AG08395 (cell line): ENCODE results near the gene ARPC4.

Source experiments
- DNase-seq: peaks from one replicate; pipeline ENCODE4 v3.0.0; 2012; ENCODE audit warnings: mixed read lengths, low spot score

The ARPC4 gene

DNA sequence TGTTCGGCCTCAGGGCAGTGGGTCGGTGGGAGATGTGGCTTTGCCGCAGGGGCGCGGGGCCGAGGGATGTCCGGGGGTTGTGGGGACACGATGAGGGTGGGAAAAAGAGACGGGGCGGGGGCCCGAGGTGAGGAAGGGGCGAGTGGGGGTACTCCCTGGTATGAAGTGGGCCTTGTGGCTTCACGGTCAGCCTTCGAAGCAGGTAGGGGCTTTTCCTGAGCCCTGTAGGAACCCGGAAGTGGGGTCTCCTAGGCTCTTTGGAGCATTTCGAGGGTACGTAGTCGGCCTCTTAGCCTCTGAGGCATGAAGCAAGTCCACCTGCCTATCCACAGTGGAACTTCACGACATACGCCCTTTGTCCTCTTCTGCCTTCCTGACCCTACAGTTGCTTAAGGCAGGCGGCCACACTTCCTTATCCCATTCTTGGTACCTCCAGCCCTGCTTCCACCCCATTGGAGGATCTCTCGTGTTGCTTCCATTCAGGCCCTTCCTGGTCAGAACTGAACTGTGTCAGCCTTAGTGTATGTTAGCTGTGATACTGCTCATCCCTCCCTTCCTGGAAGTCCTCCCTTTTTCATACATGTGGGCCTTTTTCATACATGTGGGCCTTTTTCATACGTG lies 389 bp downstream of the ARPC4 start:
- DNase-seq, result peak; percentile 48

DNA sequence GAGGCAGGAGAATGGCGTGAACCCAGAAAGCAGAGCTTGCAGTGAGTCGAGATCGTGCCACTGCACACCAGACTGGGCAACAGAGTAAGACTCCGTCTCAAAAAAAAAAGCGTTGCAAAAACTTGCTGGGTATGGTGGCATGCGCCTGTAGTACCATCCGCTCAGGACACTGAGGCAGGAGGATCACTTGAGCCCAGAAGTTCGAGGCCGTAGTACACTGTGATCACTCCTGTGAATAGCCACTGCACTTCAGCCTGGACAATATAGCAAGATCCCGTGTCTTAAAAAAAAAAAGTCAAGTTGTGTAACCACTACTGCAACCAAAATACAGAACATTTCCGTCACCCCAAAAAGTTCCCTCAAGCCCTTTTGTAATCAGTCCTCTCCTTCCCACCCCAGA lies 1.5 kb downstream of the ARPC4 start:
- no peak for DNase-seq

DNA sequence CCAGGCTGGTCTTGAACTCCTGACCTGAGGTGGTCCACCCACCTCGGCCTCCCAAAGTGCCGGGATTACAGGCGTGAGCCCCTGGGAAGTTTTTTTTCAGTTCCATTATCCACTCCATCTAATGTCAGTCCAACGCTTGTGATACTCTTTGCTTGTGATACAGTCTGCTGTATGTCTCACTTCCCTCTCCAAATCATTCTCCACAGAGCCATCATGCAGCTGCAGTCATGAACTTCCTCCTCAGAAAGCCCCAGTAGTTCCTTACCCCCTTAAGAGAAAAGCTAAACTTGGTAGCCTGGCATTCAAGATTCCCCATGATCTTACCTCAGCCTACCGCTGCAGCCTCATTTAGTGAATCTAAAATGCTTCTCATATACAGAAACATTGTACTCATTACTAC lies 2.3 kb downstream of the ARPC4 start:
- DNase-seq, result no peak

DNA sequence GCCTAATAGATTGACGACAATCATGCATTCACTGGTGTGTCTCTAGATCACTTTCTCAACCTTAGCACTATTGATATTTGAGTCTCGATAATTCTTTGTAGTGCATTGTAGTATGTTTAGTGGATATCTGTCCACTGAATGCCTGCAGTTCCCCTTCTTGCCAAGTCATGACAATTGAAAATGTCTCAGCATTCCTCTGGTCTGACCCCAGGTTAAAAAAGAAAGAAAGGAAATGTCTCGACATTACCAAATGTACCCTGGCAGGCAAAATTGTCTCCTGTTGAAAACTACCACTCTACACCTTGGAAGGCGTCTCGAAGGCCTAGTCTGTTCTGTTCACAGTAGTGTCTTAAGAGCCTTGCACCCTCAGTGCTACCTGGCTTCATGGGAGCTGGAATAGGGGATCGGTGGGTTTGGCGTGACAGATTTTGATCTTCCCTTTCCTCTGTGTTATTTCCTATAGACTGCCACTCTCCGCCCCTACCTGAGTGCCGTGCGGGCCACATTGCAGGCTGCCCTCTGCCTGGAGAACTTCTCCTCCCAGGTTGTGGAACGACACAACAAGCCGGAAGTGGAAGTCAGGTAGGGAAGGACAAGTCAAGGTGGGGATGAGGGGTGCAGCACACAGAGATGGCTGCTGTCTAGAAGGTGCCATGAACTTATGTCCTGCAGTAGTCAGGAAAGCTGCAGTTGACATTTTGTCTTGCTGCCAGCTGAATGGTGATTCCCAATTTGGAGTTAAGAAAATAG lies 4.5 kb downstream of the ARPC4 start:
- no peak for DNase-seq

DNA sequence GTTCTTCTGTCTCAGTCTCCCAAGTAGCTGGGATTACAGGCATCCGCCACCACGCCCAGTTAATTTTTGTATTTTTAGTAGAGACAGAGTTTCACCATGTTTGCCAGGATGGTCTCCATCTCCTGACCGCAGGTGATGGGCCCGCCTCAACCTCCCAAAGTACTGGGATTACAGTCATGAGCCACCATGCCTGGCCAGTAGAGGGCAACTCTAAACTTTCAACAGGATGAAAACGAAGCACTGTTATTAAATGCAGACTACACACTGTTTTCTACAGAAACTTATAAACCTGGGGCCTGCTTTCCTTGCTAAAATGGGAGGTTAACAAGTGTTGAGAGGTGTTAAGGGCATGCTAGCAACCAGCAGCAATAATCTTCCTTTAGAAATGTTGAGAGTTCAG lies 7.6 kb downstream of the ARPC4 start:
- DNase-seq, result no peak

DNA sequence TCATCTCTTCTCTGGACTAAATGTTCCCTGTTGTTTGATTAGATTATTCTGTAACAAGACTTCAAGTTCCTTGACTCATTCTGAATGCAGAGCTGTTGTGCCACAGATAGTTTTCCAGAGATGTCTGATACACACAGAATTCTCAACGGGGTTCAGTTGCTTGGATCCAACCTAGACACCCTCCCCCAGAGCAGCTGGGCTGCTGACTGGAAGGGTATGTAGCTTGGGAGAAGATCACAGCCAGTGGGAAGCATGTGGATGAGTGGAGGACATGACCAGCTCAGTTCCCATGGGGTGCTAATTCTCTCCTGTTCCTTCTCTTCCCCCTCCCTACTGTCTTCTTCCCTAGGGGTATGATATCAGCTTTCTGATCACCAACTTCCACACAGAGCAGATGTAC lies 10.6 kb downstream of the ARPC4 start:
- no peak for DNase-seq

DNA sequence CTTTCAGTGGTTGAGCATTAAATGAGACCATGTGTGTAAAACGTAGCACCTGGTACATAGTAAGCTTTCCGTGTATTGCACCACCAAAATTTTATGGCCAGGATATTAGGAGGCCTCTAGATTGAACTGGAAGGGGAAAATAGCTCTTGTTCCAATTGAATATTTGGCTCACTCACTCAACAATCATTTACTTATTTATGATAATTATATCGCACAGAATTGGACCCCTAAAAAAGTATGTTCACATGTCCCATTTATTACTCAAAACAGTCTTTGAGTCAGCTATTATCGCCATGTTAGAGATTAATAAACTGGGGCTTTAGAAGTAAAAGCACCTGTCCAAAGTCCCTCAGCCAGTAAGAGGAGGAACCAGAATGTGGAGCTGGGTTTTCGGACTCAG lies 12.1 kb downstream of the ARPC4 start:
- DNase-seq, result no peak

DNA sequence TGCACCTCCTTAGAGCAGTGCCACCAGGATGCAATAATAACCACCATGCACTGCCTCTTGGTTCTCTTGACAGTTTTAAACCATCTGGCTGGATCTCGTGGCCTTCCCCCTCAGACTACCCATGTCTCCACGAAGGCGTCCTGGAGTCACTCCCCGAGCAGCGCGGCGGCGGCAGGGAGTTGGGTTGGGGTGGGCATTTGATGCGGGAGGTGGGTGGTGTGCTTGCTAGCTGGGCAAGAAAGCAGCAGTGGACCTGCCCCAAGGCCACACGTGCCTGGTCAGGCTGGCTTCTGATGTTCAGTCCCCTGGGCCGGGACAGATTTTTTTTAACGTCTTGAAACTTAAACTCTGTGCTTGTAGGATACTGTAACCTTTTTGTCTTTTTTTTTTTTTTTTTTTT lies 13.3 kb downstream of the ARPC4 start:
- DNase-seq, result no peak

DNA sequence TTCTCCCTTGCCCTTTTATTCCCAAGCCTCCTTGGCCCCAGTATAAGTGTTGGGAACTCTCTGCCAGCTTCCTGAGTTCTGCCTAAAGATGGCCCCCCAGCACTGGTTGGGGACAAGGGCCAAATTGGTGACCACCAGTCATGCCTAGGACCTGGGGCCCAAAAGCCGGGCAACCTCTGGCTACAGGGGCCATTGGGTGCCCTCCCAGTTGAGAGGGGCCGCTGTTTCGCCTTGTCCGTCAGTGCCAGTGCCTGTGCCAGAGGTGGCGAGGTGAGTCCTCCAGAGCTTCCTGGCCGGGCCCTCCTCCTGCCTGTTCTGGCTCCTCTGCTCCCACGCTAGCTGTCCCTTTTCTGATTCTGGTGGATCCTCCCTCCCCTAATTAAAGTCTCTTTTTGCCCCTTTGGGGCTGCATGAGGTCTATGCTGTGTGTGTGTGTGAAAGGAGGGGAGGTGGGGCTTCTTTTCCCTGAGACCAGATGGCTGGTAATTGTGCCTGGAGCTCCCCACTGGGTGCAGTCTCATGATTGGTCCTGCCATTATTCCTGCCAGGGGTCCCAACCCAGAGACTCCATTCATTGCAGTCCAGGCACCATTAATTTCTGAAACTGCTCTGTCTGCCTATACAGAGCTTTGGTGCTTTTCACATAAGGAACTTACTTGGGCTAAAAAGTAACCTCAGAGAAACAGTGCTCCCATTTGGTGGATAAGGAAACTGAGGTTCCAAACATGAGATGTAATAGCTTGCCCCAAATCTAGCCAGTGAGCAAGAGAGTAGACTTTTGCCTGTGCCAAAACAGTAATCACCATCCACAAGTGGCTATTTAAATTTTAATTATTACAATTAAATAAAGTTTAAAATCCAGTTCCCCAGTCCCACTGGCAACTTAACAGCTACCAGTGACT lies 14.1 kb downstream of the ARPC4 start:
- no peak for DNase-seq

DNA sequence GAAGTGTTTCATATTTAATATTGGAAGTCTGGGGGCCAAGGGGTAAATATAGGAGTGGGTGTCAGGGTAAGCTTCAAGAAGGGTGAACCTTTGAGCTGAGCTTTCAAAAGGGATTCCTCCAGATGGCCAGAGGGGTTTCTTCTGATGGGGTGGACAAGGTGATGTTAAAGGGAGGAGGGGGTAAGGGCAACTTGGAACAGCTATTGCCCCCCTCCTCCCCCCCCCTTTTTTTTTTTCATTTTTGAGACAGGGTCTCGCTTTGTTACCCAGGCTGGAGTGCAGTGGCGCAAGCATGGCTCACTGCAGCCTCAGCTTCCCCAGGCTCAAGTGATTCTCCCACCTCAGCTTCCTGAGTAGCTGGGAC lies 15.1 kb downstream of the ARPC4 start:
- DNase-seq, result no peak

DNA sequence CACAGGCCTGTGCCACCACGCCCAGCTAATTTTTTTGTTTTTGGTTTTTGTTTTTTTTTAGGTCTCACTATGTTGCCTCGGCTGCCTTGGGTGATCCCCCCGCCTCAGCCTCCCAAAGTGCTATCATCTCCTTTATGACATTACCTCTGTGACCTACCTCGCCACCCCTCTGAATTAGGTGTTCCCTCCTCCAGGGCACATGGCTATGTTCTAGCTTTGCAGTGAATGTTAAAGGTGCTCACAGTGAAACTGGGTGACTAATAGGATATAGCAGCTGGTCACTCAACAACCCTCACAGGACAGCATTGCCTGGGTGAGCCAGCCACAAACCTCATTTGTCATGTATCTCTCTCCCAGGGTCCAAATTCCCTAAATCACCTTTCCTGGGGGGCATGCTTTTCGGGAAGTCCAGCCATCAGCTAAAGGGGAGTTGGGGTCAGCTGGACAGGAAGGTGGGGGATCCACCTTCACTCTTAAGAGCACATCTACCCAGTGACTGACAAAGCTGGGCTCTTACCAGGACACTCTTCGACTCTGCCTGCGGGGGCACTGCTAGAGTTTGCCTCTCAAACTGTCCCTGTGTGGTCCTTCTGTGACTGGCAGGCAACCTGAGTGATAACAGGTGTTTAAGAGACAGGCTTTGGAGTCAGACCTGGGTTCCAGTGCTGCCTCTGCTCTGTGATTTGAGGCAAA lies 15.6 kb downstream of the ARPC4 start:
- peak; percentile 34 for DNase-seq

DNA sequence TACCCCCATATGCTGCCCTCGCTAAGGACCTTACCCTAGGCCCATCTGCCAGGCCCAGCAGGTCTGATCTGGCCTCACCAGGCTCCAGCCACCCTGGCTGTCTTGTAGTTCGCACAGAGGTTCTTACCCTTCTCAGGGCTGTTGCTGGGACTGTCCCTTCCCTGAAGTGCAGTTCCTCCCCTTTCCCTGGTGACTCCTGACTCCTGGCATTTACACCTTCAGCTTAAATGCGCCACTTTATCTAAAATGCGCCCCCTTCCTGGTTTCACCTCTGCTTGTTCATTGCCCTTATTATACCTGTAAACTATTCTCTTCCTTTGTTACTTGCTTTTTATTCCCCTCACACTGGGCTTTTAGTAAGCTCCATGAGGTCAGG lies 16.3 kb downstream of the ARPC4 start:
- DNase-seq, result no peak

DNA sequence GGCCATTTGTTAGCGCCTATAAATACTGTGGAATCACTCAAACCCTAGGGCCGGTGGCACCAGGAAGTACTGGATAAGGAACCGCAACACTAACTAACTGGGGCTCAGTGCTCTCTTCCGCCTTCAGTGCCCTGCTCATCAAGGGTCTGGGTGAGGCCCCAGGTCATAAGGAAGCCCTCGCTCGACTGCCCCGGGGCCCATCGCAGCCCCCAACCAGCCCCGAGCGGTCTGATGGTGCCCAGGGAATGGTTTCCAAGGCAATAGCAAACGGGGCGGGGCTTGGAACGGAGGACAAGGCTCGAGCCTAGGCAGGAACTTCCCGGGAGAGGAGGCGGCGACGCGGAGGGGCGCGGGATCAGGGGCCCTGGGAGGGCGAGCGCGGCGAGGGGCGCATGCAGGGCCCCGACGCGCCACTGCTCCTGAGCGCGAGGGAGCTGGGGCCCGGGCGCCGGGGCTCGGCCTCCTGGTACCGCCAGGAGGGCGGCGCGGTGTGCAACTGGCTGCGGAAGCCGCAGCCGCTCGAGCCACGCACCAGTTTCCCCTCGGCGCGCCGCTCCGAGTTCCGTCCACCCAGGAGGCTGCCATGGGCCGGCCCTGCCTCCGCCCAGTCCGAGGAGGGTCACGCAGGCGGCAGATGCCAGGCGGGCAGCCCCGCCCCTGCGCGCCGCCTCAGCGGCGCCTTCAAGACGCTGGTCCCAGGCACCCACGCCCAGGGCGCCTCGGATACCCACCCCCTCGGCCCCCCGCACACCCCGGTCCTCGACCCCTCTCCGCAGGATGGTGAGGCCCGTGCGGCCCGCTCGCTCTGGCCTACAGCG lies 16.9 kb downstream of the ARPC4 start, which contains the start of gene TTLL3:
TTLL3 (plus strand) TSS at position 648 of the 818 bp plus-strand sequence. CDS start 400 bp downstream, outside the sequence.
- DNase-seq, result peak; percentile 84

DNA sequence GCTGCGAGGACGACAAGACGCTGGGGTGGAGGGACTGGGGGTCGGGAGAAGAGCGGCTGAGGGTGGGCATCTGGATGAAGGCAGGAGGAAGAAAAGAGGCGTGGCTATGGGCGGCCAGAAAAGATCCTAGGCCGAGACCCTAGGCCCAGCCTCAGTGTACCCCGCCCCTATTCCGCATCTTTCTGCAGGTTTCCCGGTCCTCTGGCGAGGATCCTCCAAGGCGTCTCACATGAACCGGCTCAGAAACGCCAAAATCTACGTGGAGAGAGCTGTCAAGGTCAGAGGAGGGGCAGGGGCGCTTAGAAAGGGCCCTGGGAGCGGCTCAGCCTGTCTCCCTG lies 17.5 kb downstream of the ARPC4 start:
- DNase-seq, result peak; percentile 9

DNA sequence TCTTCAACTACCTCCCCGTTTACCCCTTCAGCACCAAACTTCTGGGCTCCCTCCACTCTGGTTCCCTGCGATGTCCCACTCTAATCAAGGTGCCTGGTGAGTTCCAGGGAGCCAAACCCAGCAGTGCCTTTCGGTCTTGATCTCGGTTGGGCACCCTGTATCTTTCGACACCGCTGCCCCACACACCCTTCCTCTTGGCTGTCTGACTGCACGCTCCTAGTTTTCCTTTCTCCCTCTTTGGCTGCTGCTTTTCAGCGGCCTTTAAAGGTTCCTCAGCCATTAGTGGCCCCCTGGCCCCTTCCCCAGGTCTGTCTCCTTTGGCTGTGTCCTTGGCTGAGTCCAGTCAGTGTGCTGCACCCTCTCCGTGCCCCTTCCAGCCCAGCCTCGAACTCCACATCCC lies 18.0 kb downstream of the ARPC4 start:
- DNase-seq, result peak; percentile 25

DNA sequence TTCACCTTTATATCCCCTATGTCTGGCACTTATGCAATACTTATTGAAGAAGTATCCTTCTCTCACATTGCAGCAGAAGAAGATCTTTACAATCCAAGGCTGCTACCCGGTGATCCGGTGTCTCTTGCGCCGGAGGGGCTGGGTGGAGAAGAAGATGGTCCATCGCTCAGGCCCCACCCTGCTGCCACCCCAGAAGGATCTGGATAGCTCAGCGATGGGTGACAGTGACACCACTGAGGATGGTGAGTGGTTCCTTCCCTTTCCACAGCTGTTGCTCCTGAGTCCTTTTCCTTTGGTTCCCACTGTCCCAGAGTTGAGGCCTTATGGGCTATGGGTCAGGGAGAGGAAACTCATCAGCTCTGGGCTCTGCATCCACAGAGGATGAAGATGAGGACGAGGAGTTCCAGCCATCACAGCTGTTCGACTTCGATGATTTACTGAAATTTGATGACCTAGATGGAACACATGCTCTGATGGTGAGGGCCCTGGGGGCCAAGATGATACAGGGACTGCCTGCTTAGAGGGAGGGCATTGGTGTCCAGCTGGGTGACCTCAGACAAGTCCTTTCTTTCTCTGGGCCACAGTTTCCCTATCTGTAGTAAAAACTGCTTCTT lies 20.1 kb downstream of the ARPC4 start:
- DNase-seq, result no peak

DNA sequence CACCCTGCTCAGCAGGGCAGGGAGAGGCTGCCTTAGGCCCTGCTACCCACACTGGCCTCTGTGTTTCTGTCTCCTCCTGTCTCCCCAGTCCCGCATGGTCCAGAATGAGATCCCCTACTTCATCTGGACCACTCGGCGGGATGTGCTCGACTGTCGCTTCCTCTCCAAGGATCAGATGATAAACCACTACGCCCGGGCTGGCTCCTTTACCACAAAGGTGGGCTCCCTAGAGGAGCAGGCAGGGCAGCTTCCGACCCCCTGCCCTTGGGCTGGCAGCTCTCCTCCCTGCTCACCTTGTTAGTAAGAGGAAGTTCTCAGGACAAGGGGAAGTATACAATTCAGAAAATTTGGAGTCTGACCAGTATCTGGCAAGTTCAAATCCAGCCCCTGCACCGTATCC lies 23.1 kb downstream of the ARPC4 start:
- no peak for DNase-seq

DNA sequence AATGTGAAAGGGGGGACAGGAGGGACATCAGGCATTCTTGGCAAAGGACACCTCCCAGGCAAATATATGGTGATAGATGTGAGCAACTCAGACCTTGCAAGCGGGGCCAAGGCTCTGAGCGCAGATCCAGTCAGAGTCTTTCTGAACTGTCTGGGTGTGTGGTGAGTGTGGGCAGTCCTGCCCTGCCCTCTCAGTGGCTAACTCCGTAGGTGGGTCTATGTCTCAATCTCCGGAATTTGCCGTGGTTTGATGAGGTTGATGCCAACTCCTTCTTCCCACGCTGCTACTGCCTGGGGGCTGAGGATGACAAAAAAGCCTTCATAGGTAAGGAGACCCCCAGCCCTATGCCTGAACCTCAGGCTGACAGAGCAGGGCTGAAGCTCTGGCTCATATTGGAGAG lies 24.6 kb downstream of the ARPC4 start:
- no peak for DNase-seq

DNA sequence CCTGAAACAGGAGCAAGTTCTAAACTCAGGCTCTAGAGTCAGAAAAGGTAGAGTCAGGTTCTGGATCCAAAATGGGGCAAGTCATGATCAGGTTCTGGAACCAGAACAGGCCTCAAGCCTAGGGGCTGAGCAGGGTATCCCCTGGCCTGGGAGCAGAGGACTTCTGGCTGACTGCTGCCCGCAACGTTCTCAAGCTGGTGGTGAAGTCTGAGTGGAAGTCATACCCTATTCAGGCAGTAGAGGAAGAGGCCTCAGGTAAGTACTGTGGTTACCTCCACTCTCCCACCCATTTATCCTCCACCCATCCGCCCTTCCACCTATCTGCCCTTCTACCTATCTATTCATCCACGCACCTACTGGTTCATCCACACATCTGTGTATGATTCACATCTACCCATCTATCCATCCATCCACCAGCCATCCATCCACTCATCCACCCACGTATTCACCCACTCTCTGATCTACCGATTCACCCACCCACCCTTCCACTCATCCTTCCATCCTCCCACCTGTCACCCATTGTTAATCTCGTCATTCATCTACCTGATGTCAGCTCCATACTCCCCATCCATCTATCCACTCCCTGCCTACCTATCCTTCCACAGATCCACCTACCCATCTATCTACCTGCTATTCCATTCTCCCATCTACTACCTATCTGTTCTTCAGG lies 25.9 kb downstream of the ARPC4 start:
- DNase-seq, result no peak

DNA sequence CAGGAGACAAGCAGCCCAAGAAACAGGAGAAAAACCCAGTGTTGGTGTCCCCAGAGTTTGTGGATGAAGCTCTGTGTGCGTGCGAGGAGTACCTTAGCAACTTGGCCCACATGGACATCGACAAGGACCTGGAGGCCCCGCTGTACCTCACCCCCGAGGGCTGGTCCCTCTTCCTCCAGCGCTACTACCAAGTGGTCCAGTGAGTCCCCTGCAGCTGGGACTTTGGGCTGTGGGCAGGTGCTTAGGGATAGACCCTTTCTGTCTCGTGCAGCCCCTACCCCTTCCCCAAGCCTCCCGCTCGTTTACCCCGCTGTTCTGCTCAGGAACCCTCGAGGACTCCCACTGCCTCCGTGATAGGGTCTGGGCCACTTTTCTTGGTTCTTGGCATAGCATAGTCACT lies 27.7 kb downstream of the ARPC4 start:
- DNase-seq, result no peak

DNA sequence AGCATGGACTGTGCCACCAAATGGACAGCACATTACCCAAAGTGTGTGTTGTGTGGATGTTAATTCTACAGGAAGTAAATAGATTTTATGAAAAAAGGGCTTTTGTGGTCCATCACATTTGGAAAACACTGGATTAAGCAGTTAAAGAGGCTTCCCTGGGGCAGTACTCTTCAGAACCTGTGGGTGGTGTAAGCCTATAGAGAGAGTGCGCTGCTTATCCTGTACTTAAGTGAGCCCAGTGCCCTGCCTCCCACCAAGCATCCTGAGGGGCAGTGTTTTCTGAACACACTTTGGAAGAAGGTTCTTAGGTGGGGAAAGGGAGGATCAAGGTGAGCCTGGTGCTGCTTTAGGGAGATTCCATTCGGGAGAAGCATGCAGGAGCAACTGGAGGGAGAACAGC lies 28.1 kb downstream of the ARPC4 start:
- no peak for DNase-seq
